ENCODE measurements around the gene IFI30. TPM values are rescaled to one million over a fixed set of nuclear protein-coding genes. Genes with fewer than 3 reads are reported as not detected.
A peak's percentile ranks its signal among the peaks of the same experiment; 100 is the strongest.
"Not testable (repeated sequence)": the region's sequence is repeated elsewhere in the genome, so short reads cannot be mapped to it uniquely, and the experiment has no call there.

IFI30 gene
- polyA plus RNA-seq, 3 donors: 12.0 to 19.8 (median 17.6) TPM

DNA sequence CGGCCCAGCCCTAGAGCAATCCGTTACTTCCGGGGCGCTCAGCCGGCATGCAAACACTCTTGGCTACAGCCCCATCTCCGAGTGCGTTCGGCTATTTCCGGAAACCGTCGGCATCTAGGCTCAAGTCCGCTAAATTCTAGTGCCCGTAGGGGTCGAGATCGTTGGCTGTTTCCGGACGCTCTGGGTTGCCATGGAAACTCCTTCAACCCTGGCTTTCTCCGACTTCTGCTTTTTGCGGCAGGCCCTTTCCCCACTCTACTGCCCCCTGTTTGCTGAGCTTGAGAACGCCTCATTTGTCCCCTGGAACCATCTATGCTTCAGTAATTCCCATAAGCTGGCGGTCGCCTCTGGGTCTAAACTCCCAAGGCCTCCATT lies 21.2 kb upstream of the IFI30 start:
- peak; percentile 95 to 98 (median 96) for DNase-seq (ENCODE audit: low read depth in 3 of 3, low spot score in 2 of 3)

DNA sequence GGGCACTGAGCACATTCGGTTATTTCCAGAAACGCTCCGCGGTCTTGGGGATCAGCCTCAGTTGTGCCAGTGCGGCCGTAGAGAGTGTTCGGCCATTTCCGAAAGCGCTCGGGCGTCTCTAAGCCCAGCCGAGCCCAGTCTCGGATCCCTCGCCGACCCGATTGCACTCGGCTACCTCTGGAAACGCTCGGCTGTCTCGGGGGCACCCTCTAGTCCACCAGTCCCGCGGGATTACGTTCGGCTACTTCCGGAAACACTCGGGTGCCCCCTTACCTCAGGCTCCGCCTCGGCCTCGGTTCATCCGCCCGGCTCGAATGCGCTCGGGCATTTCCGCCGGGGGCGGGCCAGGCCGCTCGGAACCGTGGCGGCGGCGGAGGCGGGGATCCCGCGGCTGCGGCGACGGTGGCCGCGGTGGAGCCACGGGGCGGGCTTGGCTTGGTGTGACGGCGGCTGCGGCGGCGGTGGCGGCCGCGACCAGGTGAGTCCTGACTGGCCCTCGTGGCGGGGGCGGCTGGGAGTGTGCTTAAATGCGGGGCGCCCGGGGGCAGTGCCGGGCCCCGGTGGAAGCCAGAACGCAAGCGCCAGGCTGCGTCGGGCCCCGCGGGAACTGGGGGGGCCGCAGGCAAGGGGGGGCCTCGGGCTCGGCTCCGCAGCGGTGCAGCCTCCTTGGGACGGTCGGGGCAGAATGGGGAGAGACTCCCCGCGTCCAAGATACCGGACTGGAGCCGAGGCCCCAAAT lies 20.6 kb upstream of the IFI30 start, which contains the start of gene PIK3R2:
PIK3R2 (plus strand) TSS at position 347 of the 739 bp plus-strand sequence. CDS start 2,717 bp downstream, outside the sequence.
- peak; percentile 97 to 99 (median 99) for DNase-seq (ENCODE audit: low read depth in 3 of 3, low spot score in 2 of 3)

DNA sequence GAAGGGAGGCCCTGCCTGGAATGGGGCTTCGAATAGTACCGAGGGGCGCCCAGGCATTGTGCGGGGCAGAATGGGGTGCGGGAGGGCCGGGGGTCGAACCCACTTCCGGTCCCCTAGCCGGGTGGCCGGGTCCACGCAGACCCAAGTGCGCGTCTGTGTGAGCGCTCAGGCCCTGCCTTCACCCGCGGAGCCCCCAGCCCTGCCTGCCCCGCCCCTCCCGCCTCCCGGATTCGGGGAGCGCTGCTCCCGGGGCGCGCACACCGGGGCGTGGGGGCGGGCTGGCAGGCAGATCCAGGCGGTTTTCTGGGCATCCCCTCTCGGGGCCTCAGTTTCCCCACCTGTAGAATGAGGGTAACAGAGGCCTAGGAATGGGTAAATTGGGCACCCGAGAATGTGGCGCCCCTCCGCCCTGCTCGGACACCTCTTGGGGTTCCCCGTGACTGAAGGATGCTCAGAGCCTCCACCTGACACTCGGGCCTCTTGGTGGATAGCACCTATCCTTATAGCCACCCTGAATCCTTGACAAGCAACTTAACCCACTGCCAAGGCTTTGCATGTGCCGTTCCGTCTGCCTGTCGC lies 20.0 kb upstream of the IFI30 start:
- no peak for DNase-seq (ENCODE audit: low read depth in 3 of 3, low spot score in 2 of 3)

DNA sequence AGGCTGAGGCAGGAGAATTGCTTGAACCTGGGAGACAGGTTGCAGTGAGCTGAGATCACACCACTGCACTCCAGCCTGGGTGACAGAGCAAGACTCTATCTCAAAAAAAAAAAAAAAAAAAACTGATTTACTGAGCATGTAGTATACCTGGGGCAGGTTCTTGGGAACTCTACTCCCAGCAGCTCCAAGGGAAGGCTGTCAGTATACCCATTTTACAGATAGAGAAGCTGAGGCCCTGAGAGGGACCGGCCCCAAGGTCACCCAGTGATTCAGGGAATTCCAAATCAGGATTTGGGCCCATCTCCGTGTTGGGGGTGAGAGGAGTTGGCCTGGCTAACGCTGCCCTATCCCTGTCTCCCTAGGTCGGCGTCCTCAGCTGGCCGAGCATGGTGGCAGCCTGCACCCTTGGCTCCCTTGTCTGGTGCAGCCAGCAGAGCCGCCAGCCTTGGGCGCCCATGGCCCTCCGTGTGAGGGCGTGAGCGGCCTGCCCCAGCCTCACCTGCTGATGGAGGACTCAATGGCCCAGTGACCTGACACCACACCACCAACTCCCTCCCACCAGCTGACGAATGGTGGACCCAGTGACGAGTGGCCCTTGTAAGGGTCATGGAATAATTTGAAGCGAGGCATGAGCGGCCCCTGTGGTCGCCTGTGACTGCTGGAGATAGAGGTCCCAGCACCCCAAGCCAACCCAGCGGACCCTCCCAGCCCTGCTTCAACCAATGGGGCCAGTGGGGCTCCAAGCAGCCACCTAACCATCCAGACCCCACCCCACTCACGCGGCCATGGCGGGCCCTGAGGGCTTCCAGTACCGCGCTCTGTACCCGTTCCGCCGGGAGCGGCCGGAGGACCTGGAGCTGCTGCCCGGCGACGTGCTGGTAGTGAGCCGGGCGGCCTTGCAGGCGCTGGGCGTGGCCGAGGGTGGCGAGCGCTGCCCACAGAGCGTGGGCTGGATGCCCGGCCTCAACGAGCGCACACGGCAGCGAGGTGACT lies 18.2 kb upstream of the IFI30 start:
- DNase-seq (ENCODE audit: low read depth in 3 of 3, low spot score in 2 of 3): no peak

DNA sequence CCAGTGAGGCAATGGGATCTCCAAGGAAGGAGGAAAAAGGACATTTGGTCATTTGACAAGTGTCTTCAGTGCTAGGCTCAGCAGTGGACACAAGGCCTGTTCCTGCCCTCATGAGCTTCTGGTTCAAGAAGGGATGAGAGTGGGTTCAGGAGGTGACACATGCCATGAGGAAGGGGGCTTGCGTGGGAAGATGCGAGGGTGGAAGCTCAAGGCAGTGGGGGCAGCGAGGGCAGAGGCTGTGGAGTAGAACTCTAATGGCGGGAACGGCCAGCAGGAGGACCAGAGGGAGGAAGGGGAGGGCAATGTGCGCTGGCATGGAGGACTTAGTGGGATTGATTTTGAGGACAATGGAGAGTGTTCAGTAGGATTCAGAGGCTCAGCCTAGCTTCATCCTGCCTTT lies 17.3 kb upstream of the IFI30 start:
- DNase-seq (ENCODE audit: low read depth in 3 of 3, low spot score in 2 of 3): no peak

DNA sequence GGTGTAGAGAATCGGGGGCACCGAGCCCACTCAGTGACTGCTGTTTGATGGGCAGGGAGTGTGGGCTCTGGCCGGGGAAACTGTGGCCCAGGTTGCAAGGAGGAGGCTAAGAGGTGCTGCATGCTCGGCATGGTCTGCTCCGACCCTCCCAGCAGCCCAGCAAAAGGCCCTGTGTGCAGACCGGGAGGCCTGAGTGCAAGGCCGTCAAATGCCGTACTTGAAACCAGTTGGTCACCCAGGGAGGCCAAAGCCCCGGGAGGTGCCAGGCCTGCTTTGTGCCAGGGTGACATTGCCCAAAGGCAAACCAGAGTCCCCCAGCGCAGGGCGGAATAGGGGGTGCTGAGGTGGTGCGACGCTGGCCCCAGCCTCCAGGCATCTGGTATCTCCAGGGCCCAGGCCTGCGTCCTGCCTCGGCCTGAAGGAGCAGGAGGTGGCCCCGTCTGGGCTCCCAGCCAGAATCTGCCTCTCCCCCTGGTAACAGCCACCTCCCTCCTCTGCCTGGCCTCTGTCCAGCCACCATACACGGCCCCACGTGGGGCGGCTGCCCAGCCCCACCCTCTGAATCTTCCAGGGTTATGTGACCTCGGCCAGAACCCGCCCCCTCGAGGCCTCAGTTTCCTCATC lies 16.7 kb upstream of the IFI30 start:
- no peak for DNase-seq (ENCODE audit: low read depth in 3 of 3, low spot score in 2 of 3)

DNA sequence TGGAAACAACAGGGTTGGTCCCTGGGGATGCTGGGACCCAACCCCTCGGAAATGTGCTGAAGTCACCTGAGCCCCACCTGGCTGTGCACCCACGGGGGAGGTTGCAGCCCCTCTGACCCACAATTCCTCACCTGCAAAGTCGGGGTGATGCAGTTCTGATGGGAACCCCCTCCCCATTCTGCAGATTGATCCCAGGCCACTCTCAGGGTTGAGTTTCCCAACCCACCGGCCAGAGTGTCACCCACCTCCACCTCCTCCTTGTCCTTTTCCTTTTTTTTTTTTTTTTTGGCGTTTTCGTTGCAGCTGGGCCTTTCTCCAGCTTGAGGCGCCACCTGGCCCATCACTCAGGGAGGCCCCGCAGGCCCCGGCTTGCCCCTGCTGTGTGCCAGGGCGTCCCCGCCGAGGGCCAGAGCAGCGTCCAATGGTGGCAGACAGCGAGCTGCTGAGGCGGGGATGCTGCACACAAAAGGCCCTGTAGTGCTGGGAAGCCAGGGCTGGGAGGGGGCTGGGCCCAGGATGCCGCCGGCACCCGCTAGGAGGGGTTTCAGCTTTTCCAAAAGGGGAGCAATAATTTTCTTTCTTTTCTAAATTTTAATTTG lies 16.0 kb upstream of the IFI30 start:
- DNase-seq (ENCODE audit: low read depth in 3 of 3, low spot score in 2 of 3): no peak

DNA sequence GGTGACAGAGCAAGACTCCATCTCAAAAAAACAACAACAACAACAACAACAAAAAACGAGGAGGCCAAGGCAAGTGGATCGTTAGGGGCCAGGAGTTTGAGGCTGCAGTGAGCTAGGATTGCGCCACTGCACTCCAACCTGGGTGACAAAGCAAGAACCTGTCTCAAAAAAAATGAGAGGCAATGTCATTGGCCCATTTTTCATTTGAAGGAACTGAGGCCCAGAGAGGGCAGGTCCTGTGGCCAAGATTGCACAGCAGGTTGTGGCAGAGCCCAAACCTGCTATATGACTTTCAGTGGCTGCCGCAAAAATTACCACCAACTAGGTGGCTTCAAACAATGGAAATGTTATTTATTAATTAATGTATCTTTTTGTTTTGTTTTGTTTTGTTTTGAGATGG lies 15.1 kb upstream of the IFI30 start:
- no peak for DNase-seq (ENCODE audit: low read depth in 3 of 3, low spot score in 2 of 3)

DNA sequence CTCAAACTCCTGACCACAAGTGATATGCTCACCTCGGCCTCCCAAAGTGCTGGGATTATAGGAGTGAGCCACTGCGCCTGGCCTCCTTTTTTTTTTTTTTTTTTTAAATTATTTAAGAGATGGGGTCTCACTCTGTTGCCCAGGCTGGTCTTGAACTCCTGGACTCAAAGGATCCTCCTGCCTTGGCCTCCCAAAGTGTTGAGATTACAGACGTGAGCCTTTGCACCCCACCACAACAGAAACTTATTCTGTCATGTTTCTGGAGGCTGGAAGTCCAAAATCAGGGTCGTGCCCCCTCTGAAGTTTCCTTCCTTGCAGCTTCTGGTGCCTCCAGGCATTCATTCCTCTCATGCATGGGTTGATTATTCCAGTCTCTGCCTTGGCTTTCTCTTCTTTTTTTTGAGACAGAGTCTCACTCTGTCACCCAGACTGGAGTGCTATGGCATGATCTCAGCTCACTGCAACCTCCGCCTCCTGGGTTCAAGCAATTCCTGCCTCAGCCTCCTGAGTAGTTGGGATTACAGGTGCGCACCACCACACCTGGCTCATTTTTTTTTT lies 14.5 kb upstream of the IFI30 start:
- DNase-seq (ENCODE audit: low read depth in 3 of 3, low spot score in 2 of 3): not testable (repeated sequence)

DNA sequence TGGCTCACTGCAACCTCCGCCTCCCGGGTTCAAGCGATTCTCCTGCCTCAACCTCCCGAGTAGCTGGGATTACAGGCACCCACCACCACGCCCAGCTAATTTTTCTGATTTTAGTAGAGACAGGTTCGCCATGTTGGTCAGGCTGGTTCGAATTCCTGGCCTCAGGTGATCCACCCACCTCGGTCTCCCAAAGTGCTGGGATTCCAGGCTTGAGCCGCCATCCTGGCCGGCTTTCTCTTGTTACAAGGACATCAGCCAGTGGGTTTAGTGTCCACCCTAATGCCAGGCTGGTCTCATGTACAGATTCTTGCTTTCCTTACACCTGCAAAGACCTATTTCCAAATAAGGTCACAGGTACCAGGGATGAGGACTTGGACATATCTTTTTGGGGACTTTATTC lies 13.8 kb upstream of the IFI30 start:
- DNase-seq (ENCODE audit: low read depth in 3 of 3, low spot score in 2 of 3): no peak

DNA sequence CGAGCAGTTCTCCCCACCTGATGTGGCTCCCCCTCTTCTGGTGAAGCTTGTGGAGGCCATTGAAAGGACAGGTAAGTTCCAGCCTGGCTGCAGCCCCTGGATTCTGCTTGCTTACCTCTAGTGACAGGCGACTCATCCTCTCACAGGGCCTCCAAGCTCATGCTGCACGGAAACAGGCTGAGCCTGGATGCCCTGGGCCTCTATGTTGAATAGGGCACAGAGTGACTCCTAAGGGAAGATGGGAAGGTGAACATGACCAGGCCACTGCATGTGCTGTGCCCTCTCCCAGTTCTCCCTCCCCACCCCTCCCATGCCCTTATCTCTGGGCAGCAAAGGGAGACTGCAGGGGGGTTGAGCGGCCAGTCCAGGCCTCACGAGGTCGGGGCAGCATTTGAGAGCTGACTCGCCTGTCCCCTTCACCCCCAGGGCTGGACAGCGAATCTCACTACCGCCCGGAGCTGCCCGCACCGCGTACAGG lies 13.1 kb upstream of the IFI30 start:
- DNase-seq (ENCODE audit: low read depth in 3 of 3, low spot score in 2 of 3): no peak

DNA sequence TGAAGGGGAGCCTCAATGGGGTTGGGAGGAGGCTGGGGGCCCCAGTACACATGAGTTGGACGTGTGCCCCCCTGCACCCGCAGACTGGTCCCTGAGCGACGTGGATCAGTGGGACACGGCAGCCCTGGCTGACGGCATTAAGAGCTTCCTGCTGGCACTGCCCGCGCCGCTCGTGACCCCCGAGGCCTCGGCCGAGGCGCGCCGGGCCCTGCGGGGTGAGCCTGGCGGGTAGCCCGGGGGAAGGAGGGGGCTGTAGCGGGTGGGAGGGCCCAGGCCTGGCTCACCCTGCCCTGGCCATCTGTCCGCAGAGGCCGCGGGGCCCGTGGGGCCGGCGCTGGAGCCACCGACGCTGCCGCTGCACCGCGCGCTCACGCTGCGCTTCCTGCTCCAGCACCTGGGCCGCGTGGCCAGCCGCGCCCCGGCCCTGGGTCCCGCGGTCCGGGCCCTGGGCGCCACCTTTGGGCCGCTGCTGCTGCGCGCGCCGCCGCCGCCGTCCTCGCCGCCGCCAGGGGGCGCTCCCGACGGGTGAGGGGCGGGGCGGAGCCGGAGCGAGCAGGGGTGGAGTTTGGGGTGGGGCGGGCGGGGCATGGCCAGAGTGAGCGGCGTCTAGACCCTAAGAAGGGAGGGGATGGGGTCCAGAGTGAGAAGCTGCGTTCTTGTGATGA lies 12.5 kb upstream of the IFI30 start:
- no peak for DNase-seq (ENCODE audit: low read depth in 3 of 3, low spot score in 2 of 3)

DNA sequence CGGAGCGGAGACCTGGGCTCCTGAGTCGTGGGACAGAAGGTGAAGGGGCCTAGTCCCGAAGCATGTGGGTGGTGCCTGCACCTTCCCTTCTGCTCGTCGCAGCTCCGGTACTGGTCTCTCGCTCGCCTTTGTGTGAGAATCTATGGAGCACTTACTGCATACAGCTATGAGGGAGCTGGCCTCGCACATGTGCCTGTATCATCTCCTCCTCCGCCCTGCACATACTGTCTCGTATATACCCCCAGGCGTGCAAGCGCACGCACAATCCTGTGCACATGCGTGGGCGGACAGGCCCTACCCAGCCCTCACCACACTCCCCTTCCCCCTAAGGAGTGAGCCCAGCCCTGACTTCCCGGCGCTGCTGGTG lies 12.0 kb upstream of the IFI30 start:
- no peak for DNase-seq (ENCODE audit: low read depth in 3 of 3, low spot score in 2 of 3)

DNA sequence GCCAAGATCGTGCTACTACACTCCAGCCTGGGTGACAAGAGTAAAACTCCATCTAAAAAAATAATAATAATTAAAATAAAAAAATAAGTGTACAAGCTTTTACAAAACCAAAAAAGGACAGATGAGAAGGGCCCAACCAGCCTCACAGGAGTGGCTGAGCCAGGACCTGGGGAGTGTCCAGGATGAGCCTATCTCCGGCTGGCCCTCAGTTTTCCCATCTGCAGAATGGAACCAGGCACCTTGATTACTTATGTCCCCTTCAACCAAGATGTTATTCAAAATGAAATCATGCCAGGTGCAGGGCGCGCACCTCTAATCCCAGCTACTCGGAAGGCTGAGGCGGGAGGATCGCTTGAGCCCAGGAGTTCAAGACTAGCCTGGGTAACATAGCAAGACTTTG lies 9.5 kb upstream of the IFI30 start:
- no peak for DNase-seq (ENCODE audit: low read depth in 3 of 3, low spot score in 2 of 3)

DNA sequence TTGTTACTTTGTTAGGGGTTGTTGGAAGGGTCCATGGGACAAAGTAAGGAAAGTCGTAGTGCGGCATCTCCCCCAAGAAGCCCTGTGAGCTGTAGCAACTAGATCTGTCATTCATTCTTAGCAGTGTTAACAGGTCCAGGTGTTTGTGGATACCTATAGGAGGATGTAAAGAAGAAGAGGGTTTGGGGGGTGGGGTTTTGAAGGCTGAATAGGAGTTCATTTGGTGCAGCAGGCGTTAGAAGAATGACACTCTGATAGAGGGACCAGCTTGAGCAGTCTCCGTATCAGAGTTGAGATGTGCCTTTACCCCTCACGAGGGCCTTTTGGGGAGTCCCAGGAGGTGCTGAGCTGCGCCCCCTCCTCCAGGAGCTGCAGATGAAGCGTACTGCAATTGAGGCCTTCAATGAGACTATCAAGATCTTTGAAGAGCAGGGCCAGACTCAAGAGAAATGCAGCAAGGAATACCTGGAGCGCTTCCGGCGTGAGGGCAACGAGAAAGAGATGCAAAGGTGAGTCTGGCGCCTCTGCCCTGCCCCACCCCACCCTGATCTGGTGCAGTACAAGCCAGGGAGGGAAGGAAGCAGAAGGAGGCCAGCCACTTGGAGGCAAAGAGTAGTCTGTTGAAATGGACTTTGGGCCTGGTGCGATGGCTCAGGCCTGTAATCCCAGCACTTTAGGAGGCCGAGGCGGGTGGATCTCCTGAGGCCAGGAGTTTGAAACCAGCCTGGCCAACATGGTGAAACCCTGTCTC lies 7.6 kb upstream of the IFI30 start:
- no peak for DNase-seq (ENCODE audit: low read depth in 3 of 3, low spot score in 2 of 3)

DNA sequence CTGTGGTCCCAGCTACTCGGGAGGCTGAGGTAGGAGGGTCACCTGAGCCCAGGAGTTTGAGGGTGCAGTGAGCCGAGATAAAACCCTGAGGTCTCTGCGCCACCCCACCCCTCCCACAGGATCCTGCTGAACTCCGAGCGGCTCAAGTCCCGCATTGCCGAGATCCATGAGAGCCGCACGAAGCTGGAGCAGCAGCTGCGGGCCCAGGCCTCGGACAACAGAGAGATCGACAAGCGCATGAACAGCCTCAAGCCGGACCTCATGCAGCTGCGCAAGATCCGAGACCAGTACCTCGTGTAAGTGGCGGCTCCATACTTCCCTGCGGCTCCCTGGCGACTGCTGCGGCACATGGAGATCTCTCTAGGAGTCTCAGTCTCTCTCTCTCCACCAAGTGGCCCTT lies 6.6 kb upstream of the IFI30 start:
- no peak for DNase-seq (ENCODE audit: low read depth in 3 of 3, low spot score in 2 of 3)

DNA sequence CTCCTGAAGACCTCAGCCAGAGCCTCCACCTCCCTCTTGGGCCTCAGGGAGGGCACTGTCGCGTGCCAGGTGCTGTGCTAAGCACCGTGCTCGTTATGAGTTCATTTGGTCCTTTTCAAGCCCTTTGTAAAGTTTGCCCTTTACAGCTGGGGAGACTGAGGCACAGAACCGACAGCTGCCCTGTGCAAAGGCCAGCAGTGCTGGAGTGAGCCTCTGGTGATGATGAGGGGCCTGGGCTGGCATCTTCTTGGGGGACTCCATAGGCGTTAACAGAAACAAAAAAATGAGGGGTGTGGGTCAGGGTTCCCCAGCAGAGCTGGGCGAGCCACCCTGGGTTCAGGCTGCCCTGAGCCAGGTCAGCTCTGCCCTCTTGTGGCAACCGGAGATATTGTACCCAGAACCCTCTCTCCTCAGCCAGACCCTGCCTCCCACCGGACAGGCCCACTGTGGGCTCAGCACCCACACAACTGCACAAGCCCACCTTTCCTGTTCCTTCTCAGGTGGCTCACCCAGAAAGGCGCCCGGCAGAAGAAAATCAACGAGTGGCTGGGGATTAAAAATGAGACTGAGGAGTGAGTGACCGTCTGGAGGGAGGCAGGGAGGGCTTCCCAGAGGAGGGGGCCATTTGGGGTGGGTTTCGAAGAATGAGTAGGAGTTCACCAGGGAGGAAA lies 5.5 kb upstream of the IFI30 start:
- DNase-seq (ENCODE audit: low read depth in 3 of 3, low spot score in 2 of 3): no peak

DNA sequence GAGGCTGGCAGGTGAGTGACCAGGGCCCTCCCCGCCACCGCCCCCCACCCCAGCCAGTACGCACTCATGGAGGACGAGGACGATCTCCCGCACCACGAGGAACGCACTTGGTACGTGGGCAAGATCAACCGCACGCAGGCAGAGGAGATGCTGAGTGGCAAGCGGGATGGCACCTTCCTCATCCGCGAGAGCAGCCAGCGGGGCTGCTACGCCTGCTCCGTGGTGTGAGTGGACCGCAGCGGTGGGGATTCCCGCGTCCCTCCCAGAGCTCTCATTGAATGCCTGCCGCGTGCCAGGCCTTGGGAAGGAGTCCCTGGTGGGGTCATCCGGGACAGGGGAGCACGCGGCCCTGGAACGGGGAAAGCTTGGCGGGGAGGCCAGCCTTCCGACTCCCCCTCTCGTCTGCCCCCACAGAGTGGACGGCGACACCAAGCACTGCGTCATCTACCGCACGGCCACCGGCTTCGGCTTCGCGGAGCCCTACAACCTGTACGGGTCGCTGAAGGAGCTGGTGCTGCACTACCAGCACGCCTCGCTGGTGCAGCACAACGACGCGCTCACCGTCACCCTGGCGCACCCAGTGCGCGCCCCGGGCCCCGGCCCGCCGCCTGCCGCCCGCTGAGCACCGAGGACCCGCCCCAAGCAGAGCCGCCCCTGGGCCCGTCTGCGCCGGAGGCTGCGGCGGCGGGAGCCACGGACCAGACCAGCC lies 4.8 kb upstream of the IFI30 start:
- DNase-seq (ENCODE audit: low read depth in 3 of 3, low spot score in 2 of 3): no peak
